Endodermal cell (in vitro differentiated cells): ENCODE measurements around the gene ELFN1. TPM values are rescaled to one million over a fixed set of nuclear protein-coding genes. Genes with fewer than 3 reads are reported as not detected.

ENCODE experiments used
- DNase-seq: peaks from one replicate; pipeline ENCODE4 v3.0.0-alpha.2; 2017
- H3K27ac ChIP-seq: 2 replicates; pipeline ENCODE4 v1.5.1; 2013; ENCODE audit warnings: mild to moderate bottlenecking, low read depth, low read length, moderate library complexity
- H3K27me3 ChIP-seq: 2 replicates; pipeline ENCODE4 v1.6.1; 2013; ENCODE audit warnings: mild to moderate bottlenecking, low read length, moderate library complexity; ENCODE audit not compliant: insufficient read depth, control insufficient read depth, poor library complexity, severe bottlenecking
- H3K36me3 ChIP-seq: 2 replicates; pipeline ENCODE4 v1.7.0; 2013; ENCODE audit warnings: mild to moderate bottlenecking, low read length, moderate library complexity; ENCODE audit not compliant: control insufficient read depth, insufficient read depth
- H3K4me1 ChIP-seq: one replicate; pipeline ENCODE4 v1.7.0; 2013; ENCODE audit warnings: low read length; ENCODE audit not compliant: control insufficient read depth, insufficient read depth
- H3K4me3 ChIP-seq: 2 replicates; pipeline ENCODE4 v1.5.1; 2013; ENCODE audit warnings: mild to moderate bottlenecking, low read length, moderate library complexity
- H3K9ac ChIP-seq: 2 replicates; pipeline ENCODE4 v1.6.1; 2013; ENCODE audit warnings: mild to moderate bottlenecking, low read length, moderate library complexity; ENCODE audit not compliant: poor library complexity, severe bottlenecking; ENCODE audit errors: extremely low read depth
- H3K9me3 ChIP-seq: 2 replicates; pipeline ENCODE4 v1.6.1; 2013; ENCODE audit warnings: mild to moderate bottlenecking, low read length, moderate library complexity; ENCODE audit not compliant: control insufficient read depth
- H3K27ac Mint-ChIP-seq: 2 replicates; pipeline ENCODE4 v1.8.0; 2020; ENCODE audit warnings: mixed read lengths
- H3K27me3 Mint-ChIP-seq: 2 replicates; pipeline ENCODE4 v1.8.0; 2021; ENCODE audit warnings: mild to moderate bottlenecking, mixed read lengths; ENCODE audit not compliant: insufficient read depth
- H3K36me3 Mint-ChIP-seq: 2 replicates; pipeline ENCODE4 v1.8.0; 2020; ENCODE audit warnings: low read depth, mixed read lengths
- H3K4me1 Mint-ChIP-seq: 2 replicates; pipeline ENCODE4 v1.8.0; 2020; ENCODE audit warnings: mixed read lengths
- H3K4me3 Mint-ChIP-seq: 2 replicates; pipeline ENCODE4 v1.8.0; 2020; ENCODE audit warnings: mild to moderate bottlenecking, moderate library complexity, mixed read lengths
- H3K9me3 Mint-ChIP-seq: 2 replicates; pipeline ENCODE4 v1.8.0; 2020; ENCODE audit warnings: mild to moderate bottlenecking, mixed read lengths
- CTCF ChIP-seq: fragments of 200-600 bp; sonication (generic); conservative IDR thresholded peaks from 2 replicates; pipeline ENCODE4 v1.5.0; 2021; ENCODE audit warnings: antibody characterized with exemption, mild to moderate bottlenecking
- WGBS, 2 experiments: methylation state at CpG; one replicate each; pipeline versions ENCODE4 v1.1.5 to v1.1.7; 2013; ENCODE audit warnings: missing lambda C conversion rate in 2 of 2, mixed read lengths in 1 of 2; ENCODE audit not compliant: insufficient coverage in 1 of 2, insufficient read length in 1 of 2; 5-methylcytosine and 5-hydroxymethylcytosine counted together
- total RNA-seq, 2 donors: library from RNA; stranded (reverse); fragmentation: NEBNext Ultra II Directional in 1 of 2; extraction: Animal tissue kit (Norgen Biotek cat#: 25700) in 1 of 2; gene quantifications; 2 replicates in 1 of 2; 3 replicates in 1 of 2; pipeline ENCODE4 v1.2.1, GENCODE V29; 2021

ELFN1 gene
- total RNA-seq, 2 donors from 2014 or later, result 2.1 to 5.0 TPM

- peaks cover 37% of the 10 kb centered on the region for H3K9me3 Mint-ChIP-seq
Observed at GRCh38 chr7:1681581-1681980, 11.5 kb downstream of the ELFN1 start.

GRCh38 chr7:1685000-1685624 lies 15.0 kb downstream of the ELFN1 start:
- peaks cover 39% of the 10 kb centered on the region for H3K9me3 Mint-ChIP-seq
- WGBS, 2 experiments, result 80 to 100% methylated on average over 1 of the region's 1 CpG

More at GRCh38 chr7:1681581-1681980, 11.5 kb downstream of the ELFN1 start:
- Histone ChIP-seq H3K36me3 (no peaks in the 10 kb centered on the region), H3K27ac (no peak overlapping the region), H3K4me3 (no peak overlapping the region), H3K27me3 (no peaks in the 10 kb centered on the region), H3K9me3 (peaks cover 23% of the 10 kb centered on the region), H3K4me1 (no peaks in the 10 kb centered on the region), H3K9ac (no peak overlapping the region)
- no peak overlapping the region for H3K4me3 Mint-ChIP-seq
- no peak overlapping the region for H3K27ac Mint-ChIP-seq
- no peak for DNase-seq
- peaks cover 3% of the 10 kb centered on the region for H3K27me3 Mint-ChIP-seq
- no peaks in the 10 kb centered on the region for H3K4me1 Mint-ChIP-seq
- TF ChIP-seq CTCF, result no peak
- WGBS, 2 experiments, result 92 to 98% methylated on average over 6 to 9 of the region's 9 CpGs
- peaks cover 6% of the 10 kb centered on the region for H3K36me3 Mint-ChIP-seq

GRCh38 chr7:1688542-1688941 lies 18.5 kb downstream of the ELFN1 start:
- no peaks in the 10 kb centered on the region for H3K27me3 Mint-ChIP-seq
- peak overlapping the region; percentile 29 for H3K27ac ChIP-seq

More at GRCh38 chr7:1685000-1685624, 15.0 kb downstream of the ELFN1 start:
- Histone ChIP-seq H3K36me3 (no peaks in the 10 kb centered on the region), H3K27me3 (no peaks in the 10 kb centered on the region), H3K9ac (no peak overlapping the region), H3K4me3 (no peak overlapping the region), H3K9me3 (peaks cover 28% of the 10 kb centered on the region), H3K27ac (no peak overlapping the region), H3K4me1 (no peaks in the 10 kb centered on the region)
- H3K36me3 Mint-ChIP-seq, result peaks cover 9% of the 10 kb centered on the region
- peaks cover 3% of the 10 kb centered on the region for H3K27me3 Mint-ChIP-seq
- H3K4me1 Mint-ChIP-seq, result no peaks in the 10 kb centered on the region
- no peak overlapping the region for H3K27ac Mint-ChIP-seq
- no peak overlapping the region for H3K4me3 Mint-ChIP-seq
- TF ChIP-seq CTCF, result no peak
- no peak for DNase-seq

More at GRCh38 chr7:1688542-1688941, 18.5 kb downstream of the ELFN1 start:
- Mint-ChIP-seq H3K27ac (no peak overlapping the region), H3K9me3 (peaks cover 23% of the 10 kb centered on the region), H3K4me1 (no peaks in the 10 kb centered on the region), H3K4me3 (no peak overlapping the region), H3K36me3 (peaks cover 3% of the 10 kb centered on the region)
- Histone ChIP-seq H3K27me3 (no peaks in the 10 kb centered on the region), H3K4me1 (no peaks in the 10 kb centered on the region), H3K4me3 (no peak overlapping the region), H3K9me3 (peaks cover 21% of the 10 kb centered on the region), H3K36me3 (no peaks in the 10 kb centered on the region), H3K9ac (no peak overlapping the region)
- DNase-seq, result no peak
- TF ChIP-seq CTCF, result no peak
